ENCODE results near the gene FOXP1.
A peak's percentile ranks its signal among the peaks of the same experiment; 100 is the strongest.
"Not testable (repeated sequence)": the region's sequence is repeated elsewhere in the genome, so short reads cannot be mapped to it uniquely, and the experiment has no call there.

The FOXP1 gene

GRCh38 chr3:71560665-71561064, 22.9 kb downstream of the FOXP1 start:
- DNase-seq, result no peak

GRCh38 chr3:71559578-71560162, 23.9 kb downstream of the FOXP1 start:
- no peak for DNase-seq

GRCh38 chr3:71559021-71559420, 24.5 kb downstream of the FOXP1 start:
- no peak for DNase-seq

GRCh38 chr3:71554649-71555048, 28.9 kb downstream of the FOXP1 start:
- no peak for DNase-seq

- DNase-seq, result no peak
Measured at GRCh38 chr3:71551311-71551919, 32.1 kb downstream of the FOXP1 start.

- no peak for DNase-seq
Measured at GRCh38 chr3:71549951-71550350, 33.6 kb downstream of the FOXP1 start.

GRCh38 chr3:71548705-71549384, 34.7 kb downstream of the FOXP1 start:
- no peak for DNase-seq

- no peak for DNase-seq
Measured at GRCh38 chr3:71547249-71548198, 36.0 kb downstream of the FOXP1 start.

- no peak for DNase-seq
Measured at GRCh38 chr3:71546821-71547220, 36.7 kb downstream of the FOXP1 start.

- no peak for DNase-seq
Measured at GRCh38 chr3:71545330-71545729, 38.2 kb downstream of the FOXP1 start.

- no peak for DNase-seq
Measured at GRCh38 chr3:71543371-71544016, 40.0 kb downstream of the FOXP1 start.

GRCh38 chr3:71542521-71543370, 40.8 kb downstream of the FOXP1 start:
- DNase-seq, result peak; percentile 93

- DNase-seq, result no peak
Measured at GRCh38 chr3:71541313-71541712, 42.2 kb downstream of the FOXP1 start.

- no peak for DNase-seq
Measured at GRCh38 chr3:71537211-71537611, 46.3 kb downstream of the FOXP1 start.

GRCh38 chr3:71536376-71536965, 47.1 kb downstream of the FOXP1 start:
- no peak for DNase-seq

GRCh38 chr3:71533588-71533987, 49.9 kb downstream of the FOXP1 start:
- DNase-seq, result no peak

GRCh38 chr3:71532639-71533395, 50.7 kb downstream of the FOXP1 start:
- DNase-seq, result no peak

GRCh38 chr3:71530903-71531530, 52.5 kb downstream of the FOXP1 start:
- no peak for DNase-seq

GRCh38 chr3:71528816-71529215, 54.7 kb downstream of the FOXP1 start:
- DNase-seq, result no peak

- not testable (repeated sequence) for DNase-seq
Measured at GRCh38 chr3:71526448-71526847, 57.1 kb downstream of the FOXP1 start.
